T-cell (primary cell): ENCODE measurements around the gene ATXN3. TPM values are rescaled to one million over a fixed set of nuclear protein-coding genes. Genes with fewer than 3 reads are reported as not detected.
"Not testable (repeated sequence)": the region's sequence is repeated elsewhere in the genome, so short reads cannot be mapped to it uniquely, and the experiment has no call there.

ENCODE experiments used
- ATAC-seq, 4 experiments: fragments of 200-7000 bp in 3 of 4; fragments of 150-1000 bp in 1 of 4; cut with Tn5 transposase; replicated peaks in 1 of 4; 1 replicate in 3 of 4; 2 replicates in 1 of 4; pipeline ENCODE4 v1.10.0; 2021; ENCODE audit warnings: moderate library complexity in 3 of 4, mild to moderate bottlenecking in 2 of 4, moderate number of reproducible peaks in 1 of 4
- CTCF ChIA-PET, 2 donors: fragments of 300-600 bp; sonication (Branson Sonifier 250); formaldehyde crosslinking; loops; one replicate each; lab custom pipeline; 2022; ENCODE audit warnings: antibody characterized with exemption in 2 of 2; lab: Charles Lee
- POLR2A ChIA-PET, 2 donors: fragments of 300-600 bp; sonication (Branson Sonifier 250); formaldehyde crosslinking; loops; one replicate each; lab custom pipeline; 2022; ENCODE audit warnings: antibody characterized with exemption in 2 of 2; lab: Charles Lee
- DNase-seq, 35 experiments: peaks; one replicate each; pipeline versions ENCODE4 v3.0.0 to v3.0.0-alpha.2; 2013 to 2023
- H3K27ac ChIP-seq: one replicate; pipeline ENCODE4 v1.5.1; 2013; ENCODE audit warnings: low read length
- H3K27me3 ChIP-seq, 2 experiments: replicated peaks in 1 of 2; 1 replicate in 1 of 2; 2 replicates in 1 of 2; pipeline versions ENCODE4 v1.6.1 to v1.7.0; 2013; ENCODE audit warnings: low read length in 1 of 2, mixed read lengths in 1 of 2; ENCODE audit not compliant: control insufficient read depth in 2 of 2, insufficient read depth in 2 of 2; ENCODE audit errors: extremely low read depth in 1 of 2
- H3K36me3 ChIP-seq, 2 donors: 1 replicate in 1 of 2; 2 replicates in 1 of 2; pipeline versions ENCODE4 v1.6.1 to v1.7.0; 2013; ENCODE audit warnings: low read length in 1 of 2; ENCODE audit not compliant: control insufficient read depth in 2 of 2, insufficient read depth in 1 of 2; ENCODE audit errors: extremely low read depth in 1 of 2
- H3K4me1 ChIP-seq, 2 experiments: 1 replicate in 1 of 2; 2 replicates in 1 of 2; pipeline versions ENCODE4 v1.6.1 to v1.7.0; 2013; ENCODE audit warnings: low read length in 2 of 2, mixed read lengths in 1 of 2; ENCODE audit not compliant: insufficient read depth in 2 of 2, control insufficient read depth in 1 of 2; ENCODE audit errors: extremely low read depth in 1 of 2
- H3K4me3 ChIP-seq, 2 donors: 1 replicate in 1 of 2; 2 replicates in 1 of 2; pipeline versions ENCODE4 v1.5.1 to v1.7.0; 2013; ENCODE audit warnings: mild to moderate bottlenecking in 2 of 2, low read length in 1 of 2, moderate library complexity in 1 of 2; ENCODE audit not compliant: control insufficient read depth in 1 of 2; ENCODE audit errors: extremely low read depth in 1 of 2
- H3K9me3 ChIP-seq: 2 replicates; pipeline ENCODE4 v1.7.0; 2013
- H3K27ac Mint-ChIP-seq, 2 donors: one replicate each; pipeline ENCODE4 v1.8.0; 2020 to 2021; ENCODE audit warnings: mild to moderate bottlenecking in 2 of 2, mixed read lengths in 2 of 2
- H3K27me3 Mint-ChIP-seq, 2 donors: one replicate each; pipeline ENCODE4 v1.8.0; 2021 to 2022; ENCODE audit warnings: mixed read lengths in 2 of 2
- H3K36me3 Mint-ChIP-seq: one replicate; pipeline ENCODE4 v1.8.0; 2021; ENCODE audit warnings: mixed read lengths
- H3K4me1 Mint-ChIP-seq, 3 donors: one replicate each; pipeline ENCODE4 v1.8.0; 2020 to 2022; ENCODE audit warnings: mixed read lengths in 3 of 3, mild to moderate bottlenecking in 1 of 3
- H3K4me3 Mint-ChIP-seq, 3 donors: one replicate each; pipeline ENCODE4 v1.8.0; 2020 to 2022; ENCODE audit warnings: mild to moderate bottlenecking in 3 of 3, mixed read lengths in 3 of 3, moderate library complexity in 3 of 3
- H3K9me3 Mint-ChIP-seq, 3 donors: one replicate each; pipeline ENCODE4 v1.8.0; 2020 to 2022; ENCODE audit warnings: mixed read lengths in 3 of 3
- WGBS: methylation state at CpG from one replicate; pipeline ENCODE4 v1.1.5; 2013; ENCODE audit warnings: missing lambda C conversion rate; ENCODE audit not compliant: insufficient coverage; 5-methylcytosine and 5-hydroxymethylcytosine counted together
- total RNA-seq, 35 experiments: library from RNA in 6 of 35; stranded (reverse) in 6 of 35; fragments of 120-200 nt in 1 of 35; gene quantifications; one replicate each; pipeline versions ENCODE4 v1.2.1 to v1.2.4 and lab custom pipeline; 2013 to 2026

The ATXN3 gene
- total RNA-seq, 5 donors from 2014 or later (not counting 1 experiment from before 2014, with no cell fraction given) = 31.0 to 50.2 (median 41.8) TPM

- H3K27ac Mint-ChIP-seq = no peak overlapping the region
- peaks cover 8 to 18% (median 9%) of the 10 kb centered on the region in 3 donors for H3K9me3 Mint-ChIP-seq
- no peak for DNase-seq
- H3K36me3 Mint-ChIP-seq = peaks cover 25% of the 10 kb centered on the region
- CTCF ChIA-PET = no interaction called here
- Histone ChIP-seq H3K4me3 (no peak overlapping the region), H3K36me3 (peaks cover 0 to 3% of the 10 kb centered on the region in 2 donors), H3K27me3 (no peaks in the 10 kb centered on the region), H3K27ac (no peak overlapping the region), H3K9me3 (no peaks in the 10 kb centered on the region), H3K4me1 (no peaks in the 10 kb centered on the region)
- no peaks in the 10 kb centered on the region for H3K27me3 Mint-ChIP-seq
- POLR2A ChIA-PET = interaction anchor here in 1 of 2 donors (0.6 kb wide), 1 partner anchor 231 kb away, joined by 3 read pairs; no protein-coding TSS in a partner anchor
- WGBS = 100% methylated on average over 1 of the region's 3 CpGs
- H3K4me1 Mint-ChIP-seq = peaks cover 0 to 4% (median 0%) of the 10 kb centered on the region in 3 donors
- H3K4me3 Mint-ChIP-seq = no peak overlapping the region
- ATAC-seq = no peak
Observed at GRCh38 chr14:92049781-92050180, 56.6 kb downstream of the ATXN3 start.

- ATAC-seq, H3K36me3 ChIP-seq, CTCF ChIA-PET, H3K27me3 Mint-ChIP-seq, H3K4me3 ChIP-seq, H3K4me3 Mint-ChIP-seq, H3K27ac Mint-ChIP-seq, H3K27me3 ChIP-seq, H3K27ac ChIP-seq, DNase-seq, H3K9me3 ChIP-seq, H3K4me1 ChIP-seq, H3K4me1 Mint-ChIP-seq: not testable (repeated sequence)
- POLR2A ChIA-PET = interaction anchor here in 1 of 2 donors (0.6 kb wide), 1 partner anchor 231 kb away, joined by 3 read pairs; no protein-coding TSS in a partner anchor
- 98% methylated on average over 12 of the region's 12 CpGs for WGBS
- H3K9me3 Mint-ChIP-seq = peaks cover 8 to 18% (median 9%) of the 10 kb centered on the region in 3 donors
- peaks cover 25% of the 10 kb centered on the region for H3K36me3 Mint-ChIP-seq
Observed at GRCh38 chr14:92049221-92049620, 57.2 kb downstream of the ATXN3 start.

GRCh38 chr14:92045904-92046303, 60.5 kb downstream of the ATXN3 start:
- 100% methylated on average over 3 of the region's 7 CpGs for WGBS
- not testable (repeated sequence) for H3K4me1 Mint-ChIP-seq

GRCh38 chr14:92041766-92042165, 64.6 kb downstream of the ATXN3 start:
- peaks cover 13% of the 10 kb centered on the region for H3K36me3 Mint-ChIP-seq
- POLR2A ChIA-PET, H3K27me3 ChIP-seq: not testable (repeated sequence)

More at GRCh38 chr14:92045904-92046303, 60.5 kb downstream of the ATXN3 start:
- Mint-ChIP-seq H3K36me3 (peaks cover 25% of the 10 kb centered on the region), H3K9me3 (peaks cover 8 to 18% (median 9%) of the 10 kb centered on the region in 3 donors)
- H3K27me3 Mint-ChIP-seq, H3K4me3 Mint-ChIP-seq, H3K27me3 ChIP-seq, H3K36me3 ChIP-seq, CTCF ChIA-PET, H3K9me3 ChIP-seq, DNase-seq, H3K27ac Mint-ChIP-seq, POLR2A ChIA-PET, H3K4me1 ChIP-seq, H3K27ac ChIP-seq, ATAC-seq, H3K4me3 ChIP-seq: not testable (repeated sequence)

GRCh38 chr14:92041203-92041602, 65.2 kb downstream of the ATXN3 start:
- Histone ChIP-seq H3K4me1 (peaks cover 22 to 23% of the 10 kb centered on the region in 2 experiments), H3K4me3 (no peak overlapping the region), H3K9me3 (no peaks in the 10 kb centered on the region), H3K27ac (peak overlapping the region; percentile 90), H3K27me3 (no peaks in the 10 kb centered on the region), H3K36me3 (peaks cover 0 to 3% of the 10 kb centered on the region in 2 donors)
- WGBS = 92% methylated on average over 5 of the region's 10 CpGs
- DNase-seq (no peak), ATAC-seq (no peak)
- no peaks in the 10 kb centered on the region for H3K9me3 Mint-ChIP-seq
- CTCF ChIA-PET = interaction anchor here in 1 of 2 donors (2.3 kb wide), 1 partner anchor 66 kb away, joined by 33 read pairs; the partner anchor contains the start of gene ATXN3
- H3K27ac Mint-ChIP-seq = peak overlapping the region; percentile 47 to 97
- peaks cover 42 to 50% (median 44%) of the 10 kb centered on the region in 3 donors for H3K4me1 Mint-ChIP-seq
- peak overlapping the region in 1 of 3 donors; percentile 97 for H3K4me3 Mint-ChIP-seq
- H3K36me3 Mint-ChIP-seq = peaks cover 13% of the 10 kb centered on the region
- POLR2A ChIA-PET = interaction anchor here (0.7 to 2.2 kb wide), 2 partner anchors 45 to 81 kb away, joined by 10 to 14 read pairs; partner anchors contain the start of genes CPSF2 (in 1 of the 2) and NDUFB1 (in 1 of the 2)
- H3K27me3 Mint-ChIP-seq = no peaks in the 10 kb centered on the region

More at GRCh38 chr14:92041766-92042165, 64.6 kb downstream of the ATXN3 start:
- Mint-ChIP-seq H3K4me1 (peaks cover 36 to 44% (median 39%) of the 10 kb centered on the region in 3 donors), H3K27ac (peak overlapping the region; percentile 47 to 97)
- H3K4me3 ChIP-seq, CTCF ChIA-PET, H3K36me3 ChIP-seq, H3K9me3 Mint-ChIP-seq, H3K4me3 Mint-ChIP-seq, H3K27ac ChIP-seq, DNase-seq, ATAC-seq, H3K27me3 Mint-ChIP-seq, H3K9me3 ChIP-seq: not testable (repeated sequence)
- 100% methylated on average over 1 of the region's 2 CpGs for WGBS
- peaks cover 20 to 23% of the 10 kb centered on the region in 2 experiments for H3K4me1 ChIP-seq

- peaks cover 13% of the 10 kb centered on the region for H3K36me3 Mint-ChIP-seq
- 0% methylated on average over 6 of the region's 13 CpGs for WGBS
- H3K9me3 Mint-ChIP-seq = no peaks in the 10 kb centered on the region
- no peaks in the 10 kb centered on the region for H3K27me3 ChIP-seq
- no peaks in the 10 kb centered on the region for H3K27me3 Mint-ChIP-seq
- H3K4me3 Mint-ChIP-seq = peak overlapping the region; percentile 97 to 100 (median 98)
- H3K4me1 ChIP-seq = peaks cover 22 to 26% of the 10 kb centered on the region in 2 experiments
- DNase-seq (peak in 4 of 35 experiments; percentile 2 to 51 (median 11)), ATAC-seq (peak in 1 of 4 experiments; percentile 7)
- no peaks in the 10 kb centered on the region for H3K9me3 ChIP-seq
- POLR2A ChIA-PET = interaction anchor here (0.7 to 2.2 kb wide), 10 partner anchors 13 to 690 kb away, joined by 3 to 14 read pairs (median 4); partner anchors contain the start of genes CPSF2 (in 2 of the 2), NDUFB1 (in 2 of the 2) and ATXN3 (in 1 of the 2)
- H3K4me1 Mint-ChIP-seq = peaks cover 44 to 55% (median 51%) of the 10 kb centered on the region in 3 donors
- peak overlapping the region; percentile 73 to 84 for H3K4me3 ChIP-seq
- peaks cover 0 to 2% of the 10 kb centered on the region in 2 donors for H3K36me3 ChIP-seq
- H3K27ac Mint-ChIP-seq = peak overlapping the region; percentile 97
- CTCF ChIA-PET = interaction anchor here in 1 of 2 donors (0.6 to 2.3 kb wide), 6 partner anchors 10 to 508 kb away, joined by 3 to 33 read pairs (median 3); partner anchors contain the start of genes ATXN3, CPSF2 and NDUFB1
- peak overlapping the region; percentile 90 for H3K27ac ChIP-seq
Observed at GRCh38 chr14:92040431-92041051, 65.8 kb downstream of the ATXN3 start.
